ENCODE results near the gene NAALADL2. TPM values are rescaled to one million over a fixed set of nuclear protein-coding genes. Genes with fewer than 3 reads are reported as not detected.

NAALADL2 gene
- total and polyA plus RNA-seq, 2 of the 8 experiments (the other 6 are each of a cell fraction or from before 2014, with no cell fraction given), result 0.12 to 0.22 TPM

DNA sequence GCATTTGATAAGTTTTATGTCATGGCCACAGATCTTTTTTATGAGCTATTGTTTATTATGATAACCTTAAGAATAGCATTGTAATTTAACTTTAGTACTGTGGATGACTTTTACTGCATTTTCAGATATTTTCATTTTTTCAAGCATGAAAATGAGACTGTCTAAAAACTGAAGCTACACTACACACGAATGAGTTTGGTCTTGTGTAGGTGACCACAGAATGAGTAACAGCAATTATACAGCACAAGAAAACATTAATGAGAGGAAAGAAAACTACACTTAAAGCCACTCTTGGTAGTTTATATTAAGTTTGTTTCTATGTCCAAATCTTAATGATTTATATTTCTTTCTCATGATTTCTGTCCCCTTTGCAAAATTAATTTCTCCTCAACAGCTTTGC lies 809.2 kb downstream of the NAALADL2 start:
- Histone ChIP-seq H3K14ac (ENCODE audit: insufficient read length) (no peak overlapping the region), H2BK20ac (ENCODE audit: low read length) (no peak overlapping the region), H2AFZ (ENCODE audit: low read length) (no peak overlapping the region), H3K4me1 (replicated peaks in 1 of 4; ENCODE audit: control insufficient read depth in 3 of 4, insufficient read depth in 4 of 4, low read length in 3 of 4) (no peaks in the 10 kb centered on the region), H4K20me1 (replicated peaks in 1 of 2; ENCODE audit: control insufficient read depth in 1 of 2, insufficient read depth in 2 of 2, low read length in 2 of 2) (no peaks in the 10 kb centered on the region), H4K91ac (replicated peaks; ENCODE audit: insufficient read length, low read length) (no peak overlapping the region), H4K5ac (ENCODE audit: insufficient read length, low read depth, low read length) (no peak overlapping the region), H3K23me2 (ENCODE audit: low read depth, low read length) (no peaks in the 10 kb centered on the region), H2AK5ac (ENCODE audit: low read depth, low read length) (no peak overlapping the region), H3K4me2 (ENCODE audit: insufficient read depth in 1 of 2, low read depth in 2 of 2, low read length in 2 of 2) (no peak overlapping the region), H2BK5ac (ENCODE audit: low read depth, low read length) (no peak overlapping the region), H3K27ac (ENCODE audit: low read depth, low read length) (no peak overlapping the region), H3K56ac (replicated peaks; ENCODE audit: insufficient read length, low read depth, low read length) (no peak overlapping the region), H3K4ac (replicated peaks; ENCODE audit: insufficient read length, low read depth, low read length) (no peak overlapping the region), H3K79me2 (ENCODE audit: control insufficient read depth in 1 of 2, insufficient read depth in 2 of 2, low read length in 2 of 2) (no peaks in the 10 kb centered on the region), H3K23ac (ENCODE audit: insufficient read length) (no peak overlapping the region), H2BK12ac (ENCODE audit: low read depth, low read length) (no peak overlapping the region), H2BK15ac (ENCODE audit: low read length) (no peak overlapping the region), H3K79me1 (ENCODE audit: low read depth, low read length) (no peaks in the 10 kb centered on the region), H3K36me3 (ENCODE audit: control insufficient read depth in 2 of 4, insufficient read depth in 4 of 4, low read length in 3 of 4) (no peaks in the 10 kb centered on the region), H3K18ac (ENCODE audit: extremely low read depth, low read length) (no peak overlapping the region), H3K9ac (replicated peaks in 1 of 4; ENCODE audit: extremely low read depth in 1 of 4, low read depth in 3 of 4, low read length in 3 of 4) (no peak overlapping the region), H2BK120ac (replicated peaks; ENCODE audit: low read depth, low read length) (no peak overlapping the region), H3K4me3 (ENCODE audit: extremely low read depth in 1 of 4, insufficient read depth in 2 of 4, low read depth in 3 of 4, low read length in 4 of 4) (no peak overlapping the region), H4K8ac (ENCODE audit: extremely low read depth, insufficient read depth, low read length) (no peak overlapping the region), H3K9me3 (ENCODE audit: insufficient read depth in 2 of 2, low read depth in 1 of 2, low read length in 1 of 2) (no peaks in the 10 kb centered on the region), H3K27me3 (replicated peaks in 1 of 4; ENCODE audit: control insufficient read depth in 3 of 4, extremely low read depth in 1 of 4, insufficient read depth in 3 of 4, low read length in 3 of 4) (no peaks in the 10 kb centered on the region)
- CTCF ChIA-PET (ENCODE audit: partially characterized antibody), result interaction anchor here (0.6 kb wide), 1 partner anchor 73 kb away, joined by 3 read pairs; no protein-coding TSS in a partner anchor
- TF ChIP-seq TAF1 (IDR thresholded peaks at IDR 0.05; ENCODE audit: low read depth, low read length), result no peak
- TF ChIP-seq SUZ12 (IDR thresholded peaks at IDR 0.05; ENCODE audit: low read length), result no peak
- no peak for TF ChIP-seq SAP30 (IDR thresholded peaks at IDR 0.05; ENCODE audit: insufficient read depth, insufficient replicate concordance, low read length)
- no peak for TF ChIP-seq TCF12 (IDR thresholded peaks at IDR 0.05; ENCODE audit: low read depth, low read length)
- no peak for TF ChIP-seq KDM5A (IDR thresholded peaks at IDR 0.05; ENCODE audit: low read length)
- no peak for TF ChIP-seq CBX5 (IDR thresholded peaks at IDR 0.05; ENCODE audit: low read depth, low read length)
- TF ChIP-seq JUN (IDR thresholded peaks at IDR 0.05; ENCODE audit: low read depth, low read length), result no peak
- TF ChIP-seq HDAC2 (IDR thresholded peaks at IDR 0.05; ENCODE audit: borderline replicate concordance in 1 of 2, low read depth in 2 of 2, low read length in 2 of 2), result no peak
- DNase-seq (ENCODE audit: low read depth in 1 of 2, low spot score in 2 of 2) (no peak), FAIRE-seq (no peak)
- POLR2A ChIA-PET (ENCODE audit: partially characterized antibody), result no interaction called here
- 74% methylated on average over 1 of the region's 1 CpG; no CpG with 5 or more reads in 1 of the 2 experiments for WGBS, 2 experiments (ENCODE audit: extremely low coverage in 1 of 2, insufficient coverage in 1 of 2, insufficient read length in 1 of 2, insufficient replicate concordance in 2 of 2, low coverage in 1 of 2, low lambda C conversion rate in 2 of 2, missing lambda C conversion rate in 1 of 2)
